ENCODE results near the gene GPI.

DNA sequence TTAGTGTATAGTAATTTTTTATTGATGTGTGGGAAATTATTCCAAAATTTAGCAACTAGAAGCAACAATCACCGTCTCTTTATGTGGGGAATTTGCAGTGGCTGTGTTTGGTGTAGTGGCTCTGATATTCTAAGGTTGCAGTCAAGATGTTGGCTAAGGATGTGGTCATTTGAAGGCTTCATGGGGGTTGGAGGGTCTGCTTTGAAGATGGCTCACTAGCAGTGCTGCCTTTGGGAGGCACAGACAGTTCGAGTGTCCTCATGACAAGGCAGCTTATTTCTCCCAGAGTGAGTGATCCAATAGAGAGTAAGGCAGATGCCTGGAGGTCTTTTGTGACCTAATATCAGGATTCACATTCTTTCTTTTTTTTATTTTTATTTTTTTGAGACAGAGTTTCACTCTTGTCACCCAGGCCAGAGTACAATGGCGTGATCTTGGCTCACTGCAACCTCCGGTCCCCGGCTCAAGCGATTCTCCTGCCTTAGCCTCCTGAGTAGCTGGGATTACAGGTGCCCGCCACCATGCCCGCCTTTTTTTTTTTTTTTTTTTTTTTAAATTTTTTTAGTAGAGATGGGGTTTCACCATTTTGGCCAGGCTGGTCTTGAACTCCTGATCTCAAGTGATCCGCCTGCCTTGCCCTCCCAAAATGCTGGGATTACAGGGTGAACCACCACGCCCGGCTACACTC lies 8.7 kb downstream of the GPI start:
- TF ChIP-seq, protein P1, sequence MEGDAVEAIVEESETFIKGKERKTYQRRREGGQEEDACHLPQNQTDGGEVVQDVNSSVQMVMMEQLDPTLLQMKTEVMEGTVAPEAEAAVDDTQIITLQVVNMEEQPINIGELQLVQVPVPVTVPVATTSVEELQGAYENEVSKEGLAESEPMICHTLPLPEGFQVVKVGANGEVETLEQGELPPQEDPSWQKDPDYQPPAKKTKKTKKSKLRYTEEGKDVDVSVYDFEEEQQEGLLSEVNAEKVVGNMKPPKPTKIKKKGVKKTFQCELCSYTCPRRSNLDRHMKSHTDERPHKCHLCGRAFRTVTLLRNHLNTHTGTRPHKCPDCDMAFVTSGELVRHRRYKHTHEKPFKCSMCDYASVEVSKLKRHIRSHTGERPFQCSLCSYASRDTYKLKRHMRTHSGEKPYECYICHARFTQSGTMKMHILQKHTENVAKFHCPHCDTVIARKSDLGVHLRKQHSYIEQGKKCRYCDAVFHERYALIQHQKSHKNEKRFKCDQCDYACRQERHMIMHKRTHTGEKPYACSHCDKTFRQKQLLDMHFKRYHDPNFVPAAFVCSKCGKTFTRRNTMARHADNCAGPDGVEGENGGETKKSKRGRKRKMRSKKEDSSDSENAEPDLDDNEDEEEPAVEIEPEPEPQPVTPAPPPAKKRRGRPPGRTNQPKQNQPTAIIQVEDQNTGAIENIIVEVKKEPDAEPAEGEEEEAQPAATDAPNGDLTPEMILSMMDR (IDR thresholded peaks at IDR 0.05), result no peak
- no peak for TF ChIP-seq POLR2A (IDR thresholded peaks at IDR 0.05)
- TF ChIP-seq POLR2AphosphoS5 (IDR thresholded peaks at IDR 0.05), result no peak
- TF ChIP-seq EP300 (IDR thresholded peaks at IDR 0.05), result no peak
